GM12878 (cell line): ENCODE data around the gene EXPH5. TPM values are rescaled to one million over a fixed set of nuclear protein-coding genes. Genes with fewer than 3 reads are reported as not detected.

Source experiments
- ATAC-seq: fragments of 200-7000 bp; cut with Tn5 transposase; 3 replicates; pipeline ENCODE4 v1.9.1; 2020; ENCODE audit warnings: mild to moderate bottlenecking, moderate library complexity
- BruUV-seq: library from RNA; stranded (reverse); fragments of 400-500 nt; replicated peaks from 2 replicates; lab custom pipeline; 2021; lab: Mats Ljungman, UMichigan
- CTCF ChIA-PET: fragments of 300-600 bp; sonication (Branson Sonifier 250); formaldehyde crosslinking; extraction: SDS; loops from one replicate; lab custom pipeline; 2021; ENCODE audit warnings: inconsistent platforms; lab: Yijun Ruan, JAX
- POLR2A ChIA-PET: fragments of 350-600 bp; formaldehyde crosslinking; extraction: SDS; loops from one replicate; lab custom pipeline; 2021; ENCODE audit warnings: inconsistent platforms; lab: Charles Lee
- RAD21 ChIA-PET: fragments of 300-600 bp; sonication (Branson Sonifier 250); formaldehyde crosslinking; loops from one replicate; lab custom pipeline; 2023; ENCODE audit warnings: antibody characterized with exemption; ENCODE audit not compliant: unreplicated experiment; lab: Charles Lee
- SMC1A ChIA-PET: fragments of 300-600 bp; sonication (Branson Sonifier 250); formaldehyde crosslinking; loops from one replicate; lab custom pipeline; 2023; ENCODE audit not compliant: unreplicated experiment, uncharacterized antibody; lab: Charles Lee
- DNase-seq: peaks from one replicate; pipeline ENCODE4 v3.0.0-alpha.2; 2011; ENCODE audit warnings: low read depth, low spot score
- FAIRE-seq: peaks from 3 replicates; lab custom pipeline; 2011; peaks lifted over from hg19 to GRCh38; lab: Jason Lieb, UNC
- H2AFZ ChIP-seq: 2 replicates; pipeline ENCODE4 v1.6.0; 2011; ENCODE audit warnings: low read depth, low read length, control low read depth; ENCODE audit not compliant: control insufficient read depth
- H3K27ac ChIP-seq: 2 replicates; pipeline ENCODE4 v1.5.1; 2011; ENCODE audit warnings: control low read depth; ENCODE audit not compliant: control insufficient read depth, insufficient read depth
- H3K27me3 ChIP-seq, 2 experiments: replicated peaks in 1 of 2; 2 replicates each; pipeline versions ENCODE4 v1.6.0 to v1.6.1; 2011; ENCODE audit warnings: low read length in 1 of 2; ENCODE audit not compliant: control insufficient read depth in 2 of 2, insufficient read depth in 2 of 2
- H3K36me3 ChIP-seq, 2 experiments: 2 replicates each; pipeline ENCODE4 v1.5.1; 2011; ENCODE audit warnings: low read length in 1 of 2; ENCODE audit not compliant: control insufficient read depth in 2 of 2, insufficient read depth in 2 of 2
- H3K4me1 ChIP-seq: 2 replicates; pipeline ENCODE4 v1.6.1; 2011; ENCODE audit warnings: mild to moderate bottlenecking, low read length, moderate library complexity, mixed read lengths; ENCODE audit not compliant: control insufficient read depth, insufficient read depth
- H3K4me2 ChIP-seq: 2 replicates; pipeline ENCODE4 v1.6.0; 2011; ENCODE audit warnings: control low read depth; ENCODE audit not compliant: control insufficient read depth, insufficient read depth
- H3K4me3 ChIP-seq: fragments of 200-600 bp; sonication (generic); 2 replicates; pipeline ENCODE4 v1.5.1; 2016
- H3K79me2 ChIP-seq: 2 replicates; pipeline ENCODE4 v1.6.0; 2011; ENCODE audit warnings: low read length; ENCODE audit not compliant: control insufficient read depth, insufficient read depth
- H3K9ac ChIP-seq: 2 replicates; pipeline ENCODE4 v1.8.0; 2011; ENCODE audit warnings: low read length, control low read depth, mixed read lengths; ENCODE audit not compliant: control insufficient read depth, insufficient read depth
- H3K9me3 ChIP-seq: replicated peaks from 3 replicates; pipeline ENCODE4 v1.5.1; 2011; ENCODE audit warnings: mild to moderate bottlenecking, low read length; ENCODE audit not compliant: control insufficient read depth, insufficient read depth
- H4K20me1 ChIP-seq: 2 replicates; pipeline ENCODE4 v1.6.0; 2011; ENCODE audit not compliant: control insufficient read depth, insufficient read depth
- ATF7 ChIP-seq: fragments of 450-650 bp; IDR thresholded peaks from 2 replicates; pipeline ENCODE4 v1.6.1; 2016; ENCODE audit warnings: low read depth, mild to moderate bottlenecking
- BHLHE40 ChIP-seq, 2 experiments: fragments of 450-650 bp in 1 of 2; IDR thresholded peaks; 2 replicates each; pipeline ENCODE4 v1.6.1; 2011 to 2017; ENCODE audit warnings: low read depth in 2 of 2, borderline replicate concordance in 1 of 2, improper control_type of control experiment in 1 of 2, low read length in 1 of 2, mild to moderate bottlenecking in 1 of 2
- CBFB ChIP-seq: IDR thresholded peaks from 2 replicates; pipeline ENCODE4 v1.6.1; 2016; ENCODE audit warnings: antibody characterized with exemption, low read depth
- CBX5 ChIP-seq: sonication (generic); IDR thresholded peaks from 2 replicates; pipeline ENCODE4 v1.6.1; 2016; ENCODE audit warnings: low read depth, moderate library complexity, mild to moderate bottlenecking, inconsistent platforms
- E4F1 ChIP-seq: fragments of 450-650 bp; IDR thresholded peaks from 2 replicates; pipeline ENCODE4 v1.6.1; 2018; ENCODE audit warnings: borderline replicate concordance, mild to moderate bottlenecking; ENCODE audit not compliant: partially characterized antibody
- ELK1 ChIP-seq: IDR thresholded peaks from 2 replicates; pipeline ENCODE4 v1.6.1; 2012; ENCODE audit warnings: low read depth, low read length, improper control_type of control experiment
- EZH2 ChIP-seq: IDR thresholded peaks from 2 replicates; pipeline ENCODE4 v1.6.1; 2012; ENCODE audit warnings: low read depth, mild to moderate bottlenecking, control low read depth, inconsistent platforms, low read length, borderline replicate concordance; ENCODE audit not compliant: control insufficient read depth
- KLF5 ChIP-seq: fragments of 450-650 bp; IDR thresholded peaks from 2 replicates; pipeline ENCODE4 v1.6.1; 2014; ENCODE audit warnings: mild to moderate bottlenecking; ENCODE audit not compliant: partially characterized antibody
- RB1 ChIP-seq: fragments of 450-650 bp; formaldehyde crosslinking; IDR thresholded peaks from 2 replicates; pipeline ENCODE4 v1.6.1; 2017; ENCODE audit warnings: mild to moderate bottlenecking, borderline replicate concordance
- RFX5 ChIP-seq: IDR thresholded peaks from 2 replicates; pipeline ENCODE4 v1.6.1; 2011; ENCODE audit warnings: low read depth, low read length, improper control_type of control experiment
- SMAD1 ChIP-seq: fragments of 450-650 bp; IDR thresholded peaks from 2 replicates; pipeline ENCODE4 v1.6.1; 2018; ENCODE audit warnings: mild to moderate bottlenecking, low read depth; ENCODE audit not compliant: partially characterized antibody
- SREBF1 ChIP-seq: IDR thresholded peaks from 2 replicates; pipeline ENCODE4 v1.6.1; 2012; ENCODE audit warnings: mild to moderate bottlenecking, low read length
- TBL1XR1 ChIP-seq: IDR thresholded peaks from 2 replicates; pipeline ENCODE4 v1.6.1; 2012; ENCODE audit warnings: low read depth, low read length, improper control_type of control experiment
- ZBTB4 ChIP-seq: fragments of 450-650 bp; formaldehyde crosslinking; IDR thresholded peaks from 2 replicates; pipeline ENCODE4 v1.4.0; 2022; ENCODE audit warnings: mild to moderate bottlenecking, moderate library complexity
- ZNF384 ChIP-seq: IDR thresholded peaks from 2 replicates; pipeline ENCODE4 v1.6.1; 2012; ENCODE audit warnings: low read depth, mild to moderate bottlenecking, low read length, improper control_type of control experiment, borderline replicate concordance
- WGBS: methylation state at CpG from one replicate; pipeline ENCODE4 v1.1.6; 2016; ENCODE audit warnings: low lambda C conversion rate; ENCODE audit not compliant: insufficient replicate concordance, insufficient coverage; ENCODE audit errors: missing lambda C conversion rate; 5-methylcytosine and 5-hydroxymethylcytosine counted together
- in situ Hi-C: fragments of 300-500 bp; cut with MboI; formaldehyde crosslinking; loops from 9 replicates; pipeline ENCODE4 v1.14.3; 2018; ENCODE audit warnings: mixed read lengths
- intact Hi-C: fragments of 100-400 bp; cut with micrococcal nuclease; formaldehyde crosslinking; loops from one replicate; pipeline ENCODE4 v1.14.2; 2022; ENCODE audit not compliant: unreplicated experiment
- polyA plus RNA-seq, 11 experiments: library from polyadenylated mRNA; depleted of rRNA in 4 of 11; unstranded in 6 of 11; stranded (reverse) in 5 of 11; fragments of >200 nt; fragmentation: Nextera tagmentation in 4 of 11; fragmentation: Illumina TruSeq in 1 of 11; extraction: Ambion mirVana in 4 of 11; extraction: Trizol in 1 of 11; gene quantifications; 1 replicate in 1 of 11; 2 replicates in 10 of 11; pipeline versions ENCODE4 v1.2.1 to v1.2.3, GENCODE V29; 2011 to 2016; ENCODE audit warnings: inconsistent platforms in 2 of 11, missing spikeins in 2 of 11, low read depth in 1 of 11
- total RNA-seq, 4 experiments: library from RNA; depleted of rRNA in 3 of 4; stranded (reverse); fragments of >200 nt in 3 of 4; fragmentation: Illumina TruSeq in 1 of 4; extraction: Trizol in 1 of 4; gene quantifications; 2 replicates each; pipeline versions ENCODE4 v1.2.1 to v1.2.3, GENCODE V29; 2013 to 2021

EXPH5 gene
- total and polyA plus RNA-seq, 10 of the 15 experiments (the other 5 are each of a cell fraction or from before 2014, with no cell fraction given) = 0.69 to 11.1 (median 4.3) TPM

GRCh38 chr11:108467091-108467823, 126.3 kb downstream of the EXPH5 start, which contains the start of gene C11orf65:
C11orf65 (minus strand) TSS chr11:108467529; CDS start chr11:108461559, 5,970 bp downstream.
- intact Hi-C loops (loop anchor here (1.0 to 10.0 kb wide), 4 partner anchors 30 to 242 kb away; partner anchors contain the start of genes ATM and NPAT), in situ Hi-C loops (no loop called here)
- H2AFZ ChIP-seq = peak within 1 kb of the TSS; percentile 90
- ChIA-PET POLR2A (interaction anchor here (0.6 kb wide), 1 partner anchor 198 kb away, joined by 3 read pairs; the partner anchor contains the start of gene DDX10), SMC1A (interaction anchor here (0.6 to 2.9 kb wide), 7 partner anchors 8 to 180 kb away, joined by 3 to 16 read pairs (median 3); no protein-coding TSS in a partner anchor), CTCF (interaction anchor here (0.9 to 2.3 kb wide), 7 partner anchors 25 to 458 kb away, joined by 3 to 6 read pairs (median 5); partner anchors contain the start of gene CUL5), RAD21 (interaction anchor here (0.9 to 1.5 kb wide), 5 partner anchors 126 to 458 kb away, joined by 3 to 6 read pairs (median 4); partner anchors contain the start of genes CUL5 and EXPH5)
- under 1% methylated on average over 35 of the region's 35 CpGs for WGBS
- H3K27ac ChIP-seq = peak within 1 kb of the TSS; percentile 93
- no peaks in the 10 kb centered on the region for H4K20me1 ChIP-seq
- ATAC-seq (peak; percentile 99), DNase-seq (peak; percentile 96), FAIRE-seq (peak; percentile 98)
- peak within 1 kb of the TSS; percentile 99 for H3K9ac ChIP-seq
- H3K27me3 ChIP-seq = no peaks in the 10 kb centered on the region
- peak within 1 kb of the TSS; percentile 74 for H3K4me3 ChIP-seq
- peak within 1 kb of the TSS; percentile 58 for H3K4me2 ChIP-seq
- H3K4me1 ChIP-seq = no peaks in the 10 kb centered on the region
- no peaks in the 10 kb centered on the region for H3K36me3 ChIP-seq
- no peaks in the 10 kb centered on the region for H3K79me2 ChIP-seq
- H3K9me3 ChIP-seq = no peaks in the 10 kb centered on the region
- no TSS peak for BruUV-seq
- TF ChIP-seq KLF5 (no peak), SREBF1 (no peak), ATF7 (peak; percentile 99), RFX5 (peak; percentile 47; the same call in 1 of the 2 replicates), TBL1XR1 (no peak), E4F1 (no peak), EZH2 (no peak), BHLHE40 (IDR thresholded peaks at IDR 0.05; ENCODE audit: borderline replicate concordance in 1 of 2, low read depth in 2 of 2, low read length in 1 of 2) (0 out of 4 replicates have a peak, but pooled peaks of 1 of the 2 experiments have one; percentile 10), ZNF384 (no peak), SMAD1 (peak; percentile 52), CBFB (no peak), CBX5 (0 out of 2 replicates have a peak, but pooled peaks have one; percentile 25), ZBTB4 (CRISPR knock-in tag) (no peak), RB1 (peak; percentile 21; the same call in 1 of the 2 replicates), ELK1 (no peak; the same call in 1 of the 2 replicates)
